ENCODE data around the gene KREMEN1.
A peak's percentile ranks its signal among the peaks of the same experiment; 100 is the strongest.

The KREMEN1 gene

GRCh38 chr22:29049655-29050263 lies 23.1 kb upstream of the KREMEN1 start:
- DNase-seq: no peak

DNA sequence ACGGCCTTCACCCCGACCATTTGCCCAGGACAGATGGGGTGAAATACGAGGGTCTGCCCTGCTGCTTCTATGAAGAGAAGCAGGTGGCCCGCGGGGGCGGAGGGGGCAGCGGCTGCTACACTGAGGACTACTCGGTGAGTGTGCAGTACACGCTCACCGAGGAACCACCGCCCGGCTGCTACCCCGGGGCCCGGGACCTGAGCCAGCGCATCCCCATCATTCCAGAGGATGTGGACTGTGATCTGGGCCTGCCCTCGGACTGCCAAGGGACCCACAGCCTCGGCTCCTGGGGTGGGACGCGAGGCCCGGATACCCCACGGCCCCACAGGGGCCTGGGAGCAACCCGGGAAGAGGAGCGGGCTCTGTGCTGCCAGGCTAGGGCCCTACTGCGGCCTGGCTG lies 22.4 kb upstream of the KREMEN1 start:
- DNase-seq: no peak

DNA sequence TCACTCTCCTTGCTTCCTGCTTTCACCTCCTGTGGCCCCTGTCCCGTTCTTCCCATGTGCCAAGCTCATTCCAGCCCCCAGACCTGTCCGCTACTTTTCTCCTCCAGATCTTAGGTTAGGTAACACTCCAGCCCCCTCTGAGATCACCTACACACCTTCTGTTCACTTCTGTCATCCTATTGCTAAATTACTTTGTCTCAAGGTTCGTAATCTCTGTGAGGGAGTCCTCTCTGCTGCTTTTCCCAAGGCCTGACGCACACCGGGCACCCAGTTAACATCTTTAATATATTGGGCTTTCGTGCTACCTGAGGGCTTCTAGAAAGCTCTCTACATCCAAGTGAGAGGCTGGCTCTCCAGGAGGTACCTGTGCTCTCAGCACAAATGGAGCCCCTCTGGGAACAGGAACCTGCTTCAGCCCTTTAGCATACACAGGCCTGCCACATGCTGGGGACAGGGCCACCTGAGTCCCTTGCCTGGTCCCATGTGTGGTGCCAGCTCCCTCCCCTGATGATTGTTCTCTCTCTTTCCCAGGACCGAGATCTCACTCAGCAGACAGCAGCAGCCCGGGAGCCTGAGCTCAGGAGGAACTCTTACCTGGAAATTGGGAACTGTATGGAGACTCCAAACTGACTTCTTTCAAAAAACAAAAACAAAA lies 19.7 kb upstream of the KREMEN1 start:
- no peak for DNase-seq

- no peak for DNase-seq
Observed at GRCh38 chr22:29054251-29054767, 18.5 kb upstream of the KREMEN1 start.

DNA sequence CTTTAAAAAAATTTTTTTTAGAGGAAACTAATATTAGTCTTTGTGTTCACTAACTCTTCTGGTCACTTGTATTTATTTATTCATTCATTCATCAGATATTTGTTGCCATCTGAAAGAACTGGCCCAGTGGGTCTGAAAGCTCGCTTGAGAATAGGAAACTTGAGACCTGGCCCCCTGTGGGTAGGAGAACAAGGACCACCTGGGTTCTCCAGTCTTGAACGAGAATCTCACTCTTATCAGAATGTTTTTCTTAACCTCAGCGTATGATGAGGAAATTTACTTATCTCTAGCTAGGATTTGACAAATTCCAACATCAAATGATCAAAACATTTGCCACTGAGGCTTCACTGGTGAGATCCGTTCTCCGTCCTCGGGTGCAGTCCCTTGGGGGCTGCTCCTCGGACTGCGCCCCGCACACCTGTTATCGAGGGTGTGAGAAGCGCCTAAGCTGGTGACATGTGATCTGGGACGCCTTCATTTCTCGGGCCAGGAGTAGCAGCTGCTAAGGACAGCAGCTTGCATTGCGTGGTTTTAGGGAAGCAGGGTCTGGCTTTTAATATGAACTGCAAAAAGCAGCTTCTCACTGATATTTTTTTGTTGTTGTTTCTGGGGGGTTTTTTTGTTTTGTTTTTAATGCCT lies 17.5 kb upstream of the KREMEN1 start:
- DNase-seq: no peak

- DNase-seq: no peak
Observed at GRCh38 chr22:29056472-29056871, 16.4 kb upstream of the KREMEN1 start.

DNA sequence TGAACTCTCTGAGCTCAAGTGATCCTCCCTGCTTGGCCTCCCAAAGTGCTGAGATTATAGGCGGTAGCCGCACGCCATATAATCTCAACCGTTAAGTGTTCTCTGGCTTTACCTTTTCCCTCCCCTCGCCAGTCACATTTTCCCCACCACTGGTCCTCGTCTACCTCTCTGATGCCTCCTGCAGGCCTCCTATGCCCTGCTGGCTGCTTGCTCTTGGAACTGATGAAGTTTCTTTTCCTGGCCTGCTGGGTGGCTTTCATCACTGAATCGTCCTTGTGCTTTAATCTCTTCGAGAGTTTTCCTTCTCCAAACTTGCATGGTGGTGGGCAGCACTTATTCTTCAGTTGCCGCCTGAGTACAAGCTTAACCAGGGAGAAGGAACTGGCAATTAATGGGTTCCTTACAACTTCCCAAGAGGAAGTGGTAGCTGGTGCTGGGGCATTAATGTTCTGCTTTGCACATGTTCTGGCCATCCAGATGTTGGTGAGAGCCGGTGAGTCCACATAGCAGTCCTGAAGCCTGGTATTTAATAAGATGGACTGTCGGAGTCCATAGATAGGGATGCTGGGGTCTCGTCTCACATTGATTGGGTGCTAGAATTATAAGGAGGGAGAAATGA lies 12.5 kb upstream of the KREMEN1 start:
- no peak for DNase-seq

- no peak for DNase-seq
Observed at GRCh38 chr22:29060931-29061330, 11.9 kb upstream of the KREMEN1 start.

GRCh38 chr22:29061773-29062172 lies 11.1 kb upstream of the KREMEN1 start, which contains the start of gene C22orf31:
C22orf31 (minus strand) TSS chr22:29061831; CDS start chr22:29061792, 39 bp downstream.
- no peak for DNase-seq

DNA sequence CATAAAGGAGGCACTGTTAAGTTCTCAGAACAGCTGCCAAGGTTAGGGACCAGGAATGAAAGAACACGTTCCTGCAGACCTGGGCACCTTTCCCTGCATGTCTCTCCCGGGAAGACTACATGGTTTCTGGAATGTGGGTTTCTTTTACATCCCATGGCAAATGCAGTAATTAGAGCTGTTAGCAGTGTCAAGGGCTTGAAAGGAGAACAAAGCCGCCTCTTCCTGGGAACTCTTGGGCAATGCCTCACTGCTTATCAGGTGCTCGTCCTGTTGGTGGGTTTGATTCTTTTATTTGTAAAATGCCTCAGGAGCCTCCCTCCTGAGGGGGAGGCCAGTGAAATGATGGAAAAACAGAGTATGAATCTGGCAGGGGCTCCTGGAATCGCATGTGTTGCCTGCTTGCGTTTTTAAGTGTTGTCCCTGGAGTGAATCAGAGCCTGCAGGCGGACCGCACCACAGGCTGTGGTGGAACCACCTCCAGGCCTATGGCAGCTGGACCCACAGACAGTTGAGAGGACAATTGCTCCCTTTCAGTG lies 10.5 kb upstream of the KREMEN1 start:
- DNase-seq: no peak

DNA sequence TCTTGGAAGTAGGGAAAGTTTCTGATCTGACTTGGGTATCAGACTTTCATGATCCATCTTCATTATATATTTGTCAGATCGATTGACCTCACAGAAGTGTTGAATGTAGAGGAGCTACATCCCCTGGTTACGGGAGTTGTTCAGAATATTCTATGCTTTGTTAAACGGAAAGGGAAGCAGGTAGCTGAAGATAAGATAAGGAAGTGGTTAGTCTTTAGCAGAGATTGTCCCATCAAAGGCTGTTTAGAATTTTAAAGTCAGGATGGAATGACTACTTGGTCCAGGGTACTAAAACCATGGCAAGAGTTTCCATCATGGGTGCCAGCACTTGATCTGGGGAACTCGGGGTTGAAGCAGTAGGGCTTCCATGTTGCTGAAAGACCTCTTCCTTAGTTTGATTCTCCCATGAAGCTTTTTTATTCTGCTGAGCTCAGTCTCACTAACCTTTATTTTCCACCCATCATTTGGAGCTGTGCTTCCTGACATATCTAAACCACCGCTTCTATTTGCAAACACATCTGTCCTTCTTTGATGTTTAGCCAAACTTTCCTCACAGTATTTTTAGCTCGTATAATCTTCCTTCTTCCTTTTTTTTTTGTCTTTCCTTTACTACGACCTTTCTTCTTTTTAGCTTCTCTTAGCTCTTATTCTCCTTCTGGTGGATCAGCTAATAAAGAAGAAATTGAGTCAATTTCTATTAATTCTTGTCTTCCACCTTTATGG lies 7.2 kb upstream of the KREMEN1 start:
- DNase-seq: no peak

GRCh38 chr22:29069463-29069862 lies 3.4 kb upstream of the KREMEN1 start:
- no peak for DNase-seq

DNA sequence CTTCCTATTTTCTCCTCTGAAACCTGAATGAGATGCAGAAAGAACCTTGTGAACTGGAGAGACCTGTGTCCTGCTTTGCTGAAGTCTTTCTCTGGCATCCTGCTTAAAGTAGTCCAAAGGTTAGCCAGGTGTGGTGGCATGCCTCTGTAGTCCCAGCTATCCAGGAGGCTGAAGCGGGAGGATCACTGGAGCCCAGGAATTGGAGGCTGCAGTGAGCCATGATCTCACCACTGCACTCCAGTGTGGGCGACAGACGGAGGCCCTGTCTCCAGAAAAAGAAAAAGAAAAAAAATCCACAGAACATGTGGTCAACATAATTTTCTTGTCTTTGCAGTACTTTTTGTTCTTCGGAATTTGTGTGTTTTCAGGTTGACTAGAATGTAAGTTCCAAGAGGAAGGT lies 2.3 kb upstream of the KREMEN1 start:
- DNase-seq: no peak

DNA sequence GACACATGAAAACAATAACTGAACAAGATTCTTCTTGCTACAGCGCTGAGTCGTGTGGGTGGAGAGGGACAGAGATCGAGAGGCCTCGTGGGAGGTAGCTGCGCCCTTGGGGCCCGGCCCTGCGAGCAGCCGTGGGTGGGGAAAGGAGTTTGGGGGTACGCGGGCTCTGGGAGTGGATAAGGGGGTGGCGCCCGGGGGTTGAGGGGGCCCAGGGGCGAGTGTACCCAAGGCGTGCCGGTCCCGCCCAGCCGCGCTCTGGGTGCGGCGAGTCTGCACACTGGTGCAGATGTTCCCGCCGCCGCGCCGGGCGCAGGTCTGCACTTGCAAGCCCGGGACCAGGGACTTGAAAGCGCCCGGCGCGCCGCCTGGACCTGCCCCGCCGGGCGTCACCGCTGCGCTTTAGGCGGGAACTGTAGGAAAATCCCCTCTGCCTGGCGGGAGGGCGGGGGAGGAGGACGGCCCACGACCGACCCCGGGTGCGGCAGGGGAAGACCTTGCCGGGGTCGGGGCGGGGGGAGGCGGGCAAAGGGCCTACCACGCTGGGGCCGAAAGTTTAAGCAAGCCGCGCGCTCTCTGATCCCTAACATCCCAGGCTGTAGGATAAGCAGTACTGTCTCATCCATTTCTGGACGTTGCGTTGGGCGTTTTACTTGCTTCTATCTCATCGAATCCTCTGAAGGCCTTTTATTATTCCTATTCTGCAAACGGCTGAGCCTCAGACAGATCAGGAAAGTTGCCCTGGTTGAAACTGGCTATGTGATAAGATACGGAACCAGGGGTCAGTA lies 1.4 kb upstream of the KREMEN1 start:
- peak; percentile 10 for DNase-seq

GRCh38 chr22:29072193-29072978 lies 449 bp upstream of the KREMEN1 start:
- DNase-seq: peak; percentile 83

- DNase-seq: no peak
Observed at GRCh38 chr22:29073618-29074275, 912 bp downstream of the KREMEN1 start.

- no peak for DNase-seq
Observed at GRCh38 chr22:29074276-29074772, 1.5 kb downstream of the KREMEN1 start.

DNA sequence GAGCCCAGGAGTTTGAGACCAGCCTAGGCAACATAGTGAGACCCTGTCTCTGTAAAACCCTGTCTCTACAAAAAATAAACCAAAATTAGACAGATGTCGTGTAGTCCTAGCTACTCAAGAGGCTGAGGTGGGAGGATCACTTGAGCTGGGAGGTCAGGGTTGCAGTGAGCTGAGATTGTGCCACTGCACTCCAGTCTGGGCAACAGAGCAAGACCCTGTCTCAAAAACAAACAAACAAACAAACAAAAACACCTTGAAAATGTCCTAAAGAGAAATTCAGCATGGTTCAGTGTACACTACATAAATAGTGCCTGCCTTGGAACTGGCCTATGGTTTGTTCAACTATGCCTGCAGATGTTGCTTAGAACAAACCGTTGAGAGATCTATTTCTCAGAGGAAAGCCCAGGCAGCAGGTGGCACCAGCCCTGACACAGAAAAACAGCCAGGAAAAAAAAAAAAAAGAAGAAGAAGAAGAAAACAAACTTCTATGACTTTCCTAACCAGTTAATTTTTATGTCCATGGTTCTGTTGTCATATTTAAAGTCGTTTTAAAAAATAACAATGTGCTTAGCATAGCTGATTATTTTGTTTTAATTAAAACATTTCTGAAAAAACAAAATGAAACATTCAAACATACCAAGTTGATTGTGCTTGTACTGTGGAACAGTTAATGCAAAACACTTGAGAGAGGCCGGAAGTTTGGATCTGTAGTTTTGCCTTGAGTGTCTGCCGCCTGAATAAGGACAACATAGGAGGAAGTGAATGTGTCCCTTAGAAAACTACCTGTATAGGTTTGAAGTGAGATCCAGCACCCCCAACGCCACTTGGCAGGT lies 5.4 kb downstream of the KREMEN1 start:
- no peak for DNase-seq

DNA sequence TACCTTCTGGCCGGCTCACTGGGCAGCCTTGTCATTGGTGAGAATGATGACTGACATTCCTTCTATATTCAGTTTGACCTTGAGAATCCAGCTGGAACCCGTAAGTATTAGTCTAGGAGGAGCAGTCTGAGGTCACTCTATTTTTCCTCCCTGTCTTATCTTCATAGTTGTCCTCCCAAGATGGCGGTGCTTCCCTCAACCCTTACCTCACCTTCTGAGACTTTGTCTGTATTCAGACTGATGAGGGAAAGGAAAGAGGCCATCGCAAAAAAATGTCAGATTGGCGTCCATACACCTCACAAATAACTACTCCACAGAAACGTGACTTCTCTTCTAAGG lies 6.0 kb downstream of the KREMEN1 start:
- DNase-seq: no peak
